Stimulated activated CD8-positive, alpha-beta memory T cell treated with anti-CD3 and anti-CD28 coated beads, Interleukin-12 subunit alpha, Interleukin-12 subunit beta, amount 100 ng/mL, for 1 hour (primary cell): ENCODE results near the gene MAP7D3.
"Not testable (repeated sequence)": the region's sequence is repeated elsewhere in the genome, so short reads cannot be mapped to it uniquely, and the experiment has no call there.

Experiments used
- DNase-seq: peaks from one replicate; pipeline ENCODE4 v3.0.0-alpha.2; 2020; ENCODE audit warnings: low read depth

Gene MAP7D3

GRCh38 chrX:136251041-136251991, at the start of gene MAP7D3:
TSS of gene MAP7D3 (minus strand) at chrX:136251400. CDS start at chrX:136251358, 42 bp downstream.
- peak; percentile 28 for DNase-seq

- not testable (repeated sequence) for DNase-seq
These were observed 49.5 kb upstream of the MAP7D3 start, which contains the start of gene ADGRG4 for GRCh38 chrX:136300721-136301120. TSS of gene ADGRG4 (plus strand) at chrX:136300963. CDS start at chrX:136308778, 7,815 bp downstream.

- DNase-seq, result no peak
These were observed 44.2 kb upstream of the MAP7D3 start for GRCh38 chrX:136295380-136295779.

- DNase-seq, result no peak
These were observed 41.5 kb upstream of the MAP7D3 start for GRCh38 chrX:136292656-136293055.

- DNase-seq, result no peak
These were observed 40.6 kb upstream of the MAP7D3 start for GRCh38 chrX:136291824-136292223.

GRCh38 chrX:136286375-136286774, 35.2 kb upstream of the MAP7D3 start:
- DNase-seq, result not testable (repeated sequence)

- no peak for DNase-seq
These were observed 24.4 kb upstream of the MAP7D3 start for GRCh38 chrX:136275553-136275952.

GRCh38 chrX:136273986-136274385, 22.8 kb upstream of the MAP7D3 start:
- no peak for DNase-seq

- DNase-seq, result no peak
These were observed 21.1 kb upstream of the MAP7D3 start for GRCh38 chrX:136272325-136272724.

GRCh38 chrX:136271300-136271699, 20.1 kb upstream of the MAP7D3 start:
- DNase-seq, result no peak

- no peak for DNase-seq
These were observed 18.7 kb upstream of the MAP7D3 start for GRCh38 chrX:136269921-136270320.

GRCh38 chrX:136268051-136269048, 17.1 kb upstream of the MAP7D3 start:
- DNase-seq, result peak; percentile 20

- DNase-seq, result no peak
These were observed 15.6 kb upstream of the MAP7D3 start for GRCh38 chrX:136266828-136267227.

GRCh38 chrX:136262812-136263315, 11.7 kb upstream of the MAP7D3 start:
- no peak for DNase-seq

- no peak for DNase-seq
These were observed 11.0 kb upstream of the MAP7D3 start for GRCh38 chrX:136262243-136262642.

- DNase-seq, result no peak
These were observed 10.1 kb upstream of the MAP7D3 start for GRCh38 chrX:136261321-136261720.

GRCh38 chrX:136260776-136261175, 9.6 kb upstream of the MAP7D3 start:
- no peak for DNase-seq

GRCh38 chrX:136259543-136259942, 8.3 kb upstream of the MAP7D3 start:
- DNase-seq, result no peak

GRCh38 chrX:136258951-136259350, 7.8 kb upstream of the MAP7D3 start:
- DNase-seq, result no peak

- no peak for DNase-seq
These were observed 4.8 kb upstream of the MAP7D3 start for GRCh38 chrX:136256026-136256425.

GRCh38 chrX:136255541-136255940, 4.3 kb upstream of the MAP7D3 start:
- DNase-seq, result no peak
